GM18858 (cell line): ENCODE data around the gene C15orf61.
A peak's percentile ranks its signal among the peaks of the same experiment; 100 is the strongest.

ENCODE experiments used
- ATAC-seq: cut with Tn5 transposase; IDR thresholded peaks from one replicate; pipeline ENCODE4 v1.9.1; 2021; ENCODE audit not compliant: unreplicated experiment

C15orf61 gene

GRCh38 chr15:67512933-67513714 lies 7.8 kb upstream of the C15orf61 start:
- no peak for ATAC-seq

- ATAC-seq, result no peak
These were observed 5.8 kb upstream of the C15orf61 start for GRCh38 chr15:67515090-67515489.

- no peak for ATAC-seq
These were observed 5.4 kb upstream of the C15orf61 start for GRCh38 chr15:67515557-67515956.

GRCh38 chr15:67520321-67521028 lies 456 bp upstream of the C15orf61 start:
- no peak for ATAC-seq

GRCh38 chr15:67521783-67522568 lies 1.0 kb downstream of the C15orf61 start:
- peak; percentile 9 for ATAC-seq

- ATAC-seq, result no peak
These were observed 2.4 kb downstream of the C15orf61 start for GRCh38 chr15:67523330-67523729.

GRCh38 chr15:67524235-67524634 lies 3.3 kb downstream of the C15orf61 start:
- ATAC-seq, result no peak

GRCh38 chr15:67528513-67528912 lies 7.6 kb downstream of the C15orf61 start:
- ATAC-seq, result no peak

GRCh38 chr15:67531379-67531914 lies 10.5 kb downstream of the C15orf61 start:
- no peak for ATAC-seq

- no peak for ATAC-seq
These were observed 12.9 kb downstream of the C15orf61 start for GRCh38 chr15:67533873-67534272.

GRCh38 chr15:67534360-67534759 lies 13.4 kb downstream of the C15orf61 start:
- no peak for ATAC-seq

GRCh38 chr15:67537771-67538170 lies 16.8 kb downstream of the C15orf61 start:
- no peak for ATAC-seq

- no peak for ATAC-seq
These were observed 21.8 kb downstream of the C15orf61 start, which contains the start of gene MAP2K5 for GRCh38 chr15:67542420-67543347. Gene MAP2K5 (plus strand): TSS chr15:67542703. CDS start chr15:67543336, 633 bp downstream.

GRCh38 chr15:67543348-67543718 lies 22.4 kb downstream of the C15orf61 start:
- ATAC-seq, result no peak

GRCh38 chr15:67544475-67544874 lies 23.5 kb downstream of the C15orf61 start:
- no peak for ATAC-seq

GRCh38 chr15:67545864-67546263 lies 24.9 kb downstream of the C15orf61 start:
- ATAC-seq, result no peak

- ATAC-seq, result no peak
These were observed 26.1 kb downstream of the C15orf61 start for GRCh38 chr15:67547064-67547463.

GRCh38 chr15:67547836-67548235 lies 26.9 kb downstream of the C15orf61 start:
- no peak for ATAC-seq

- ATAC-seq, result no peak
These were observed 27.4 kb downstream of the C15orf61 start for GRCh38 chr15:67548236-67548852.
